Keratinocyte (primary cell): ENCODE measurements around the gene ABR. TPM values are rescaled to one million over a fixed set of nuclear protein-coding genes. Genes with fewer than 3 reads are reported as not detected.

Experiments
- DNase-seq: peaks from one replicate; pipeline ENCODE4 v3.0.0-alpha.2; 2011; ENCODE audit warnings: low read depth, missing footprints, low spot score
- FAIRE-seq: peaks from 2 replicates; lab custom pipeline; 2011; peaks lifted over from hg19 to GRCh38; lab: Jason Lieb, UNC
- H2AFZ ChIP-seq: 2 replicates; pipeline ENCODE4 v1.6.0; 2012; ENCODE audit warnings: low read length, control low read depth, inconsistent platforms; ENCODE audit not compliant: control insufficient read depth
- H3K27ac ChIP-seq: 2 replicates; pipeline ENCODE4 v1.5.1; 2011; ENCODE audit warnings: low read length; ENCODE audit not compliant: control insufficient read depth, insufficient read depth
- H3K27me3 ChIP-seq: 3 replicates; pipeline ENCODE4 v1.6.0; 2011; ENCODE audit warnings: low read length; ENCODE audit not compliant: control insufficient read depth, insufficient read depth; ENCODE audit errors: extremely low read depth
- H3K36me3 ChIP-seq, 2 experiments: 2 replicates in 1 of 2; 3 replicates in 1 of 2; pipeline ENCODE4 v1.5.1; 2011; ENCODE audit warnings: low read length in 2 of 2, mild to moderate bottlenecking in 1 of 2; ENCODE audit not compliant: control insufficient read depth in 2 of 2, insufficient read depth in 2 of 2; ENCODE audit errors: extremely low read depth in 1 of 2
- H3K4me1 ChIP-seq: 3 replicates; pipeline ENCODE4 v1.5.1; 2011; ENCODE audit warnings: low read length; ENCODE audit not compliant: control insufficient read depth, insufficient read depth; ENCODE audit errors: extremely low read depth
- H3K4me2 ChIP-seq: 3 replicates; pipeline ENCODE4 v1.6.0; 2011; ENCODE audit warnings: low read depth, low read length; ENCODE audit not compliant: control insufficient read depth, insufficient read depth; ENCODE audit errors: extremely low read depth
- H3K4me3 ChIP-seq, 3 experiments: fragments of 200-600 bp in 1 of 3; sonication (generic) in 1 of 3; 2 replicates in 2 of 3; 3 replicates in 1 of 3; pipeline ENCODE4 v1.5.1; 2011 to 2016; ENCODE audit warnings: low read length in 3 of 3, mild to moderate bottlenecking in 3 of 3, control low read depth in 2 of 3, inconsistent platforms in 1 of 3, low read depth in 1 of 3, mixed read lengths in 1 of 3, mixed run types in 1 of 3, moderate library complexity in 1 of 3; ENCODE audit not compliant: control insufficient read depth in 2 of 3, insufficient read depth in 2 of 3; ENCODE audit errors: extremely low read depth in 1 of 3
- H3K79me2 ChIP-seq: 2 replicates; pipeline ENCODE4 v1.6.0; 2012; ENCODE audit warnings: low read length; ENCODE audit not compliant: control insufficient read depth, insufficient read depth
- H3K9ac ChIP-seq: 3 replicates; pipeline ENCODE4 v1.6.0; 2011; ENCODE audit warnings: low read length; ENCODE audit not compliant: control insufficient read depth, insufficient read depth; ENCODE audit errors: extremely low read depth
- H3K9me1 ChIP-seq: 3 replicates; pipeline ENCODE4 v1.6.0; 2011; ENCODE audit warnings: low read length; ENCODE audit not compliant: control insufficient read depth, insufficient read depth; ENCODE audit errors: extremely low read depth
- H3K9me3 ChIP-seq: 2 replicates; pipeline ENCODE4 v1.5.1; 2012; ENCODE audit warnings: low read depth, low read length; ENCODE audit not compliant: control insufficient read depth
- H4K20me1 ChIP-seq: 3 replicates; pipeline ENCODE4 v1.6.0; 2011; ENCODE audit warnings: low read length; ENCODE audit not compliant: control insufficient read depth, insufficient read depth; ENCODE audit errors: extremely low read depth
- CTCF ChIP-seq, 3 experiments: IDR thresholded peaks in 1 of 3; conservative IDR thresholded peaks in 1 of 3; optimal IDR thresholded peaks in 1 of 3; 2 replicates in 2 of 3; 3 replicates in 1 of 3; pipeline versions ENCODE3 to v1.5.1; 2011; ENCODE audit warnings: low read length in 3 of 3, mild to moderate bottlenecking in 3 of 3, moderate library complexity in 2 of 3, control low read depth in 1 of 3, inconsistent platforms in 1 of 3; ENCODE audit not compliant: insufficient read depth in 2 of 3; ENCODE audit errors: extremely low read depth in 1 of 3
- EZH2 ChIP-seq: IDR thresholded peaks from one replicate; pipeline ENCODE4 v1.6.1; 2012; ENCODE audit warnings: inconsistent platforms, mild to moderate bottlenecking, low read length, moderate library complexity
- dilution Hi-C: fragments of 300-500 bp; cut with MboI; formaldehyde crosslinking; loops from one replicate; pipeline ENCODE4 v1.7.0; 2020; ENCODE audit warnings: low sequenced_read_pairs; ENCODE audit not compliant: extremely low pct_ligation_motif_present
- polyA plus RNA-seq, 5 experiments: library from polyadenylated mRNA; depleted of rRNA in 3 of 5; stranded (reverse) in 3 of 5; stranded (forward) in 1 of 5; unstranded in 1 of 5; fragments of >200 nt; gene quantifications; 1 replicate in 1 of 5; 2 replicates in 3 of 5; 3 replicates in 1 of 5; pipeline versions ENCODE4 v1.2.1 to v1.2.3, GENCODE V29; 2011 to 2012; ENCODE audit warnings: missing spikeins in 2 of 5, low read depth in 1 of 5, low replicate concordance in 1 of 5

Gene ABR
- polyA plus RNA-seq, 1 donor (not counting 4 experiments of a cell fraction or from before 2014, with no cell fraction given) = 17.3 TPM

GRCh38 chr17:1224330-1224729 is 44.5 kb upstream of the ABR start:
- no peak overlapping the region for H3K27ac ChIP-seq
- H3K36me3 ChIP-seq = no peaks in the 10 kb centered on the region
- no peak overlapping the region for H3K9ac ChIP-seq
- no peaks in the 10 kb centered on the region for H4K20me1 ChIP-seq
- peaks cover 40% of the 10 kb centered on the region for H3K27me3 ChIP-seq
- H3K4me3 ChIP-seq = no peak overlapping the region
- no peaks in the 10 kb centered on the region for H3K9me1 ChIP-seq
- no peak for FAIRE-seq
- H2AFZ ChIP-seq = no peak overlapping the region
- peaks cover 5% of the 10 kb centered on the region for H3K9me3 ChIP-seq
- no peak overlapping the region for H3K4me2 ChIP-seq
- no peak for DNase-seq
- no peaks in the 10 kb centered on the region for H3K4me1 ChIP-seq
- TF ChIP-seq CTCF (optimal IDR thresholded peaks at IDR 0.05 in 1 of 3, IDR thresholded peaks at IDR 0.05 in 1 of 3, conservative IDR thresholded peaks at IDR 0.05 in 1 of 3; ENCODE audit: extremely low read depth in 1 of 3, insufficient read depth in 2 of 3, low read length in 3 of 3) (no peak), EZH2 (no peak)
- no peaks in the 10 kb centered on the region for H3K79me2 ChIP-seq
- dilution Hi-C loops = no loop called here

DNA sequence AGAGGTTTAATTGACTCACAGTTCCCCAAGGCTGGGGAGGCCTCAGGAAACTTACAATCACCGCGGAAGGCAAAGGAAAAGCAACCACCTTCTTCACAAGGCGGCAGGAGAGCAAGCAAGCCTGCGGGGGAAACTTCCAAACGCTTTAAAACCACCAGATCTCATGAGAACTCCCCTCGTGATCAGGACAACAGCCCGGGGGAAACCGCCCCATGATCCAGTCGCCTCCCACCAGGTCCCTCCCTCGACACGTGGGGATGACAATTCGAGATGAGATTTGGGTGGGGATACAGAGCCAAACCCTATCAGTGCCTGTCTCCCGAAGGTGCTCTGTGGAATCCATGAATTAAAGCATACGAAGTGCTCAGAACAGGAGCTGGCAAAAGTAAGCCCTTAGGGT is 43.9 kb upstream of the ABR start:
- H4K20me1 ChIP-seq = no peaks in the 10 kb centered on the region
- no peaks in the 10 kb centered on the region for H3K36me3 ChIP-seq
- FAIRE-seq = no peak
- H3K4me3 ChIP-seq = no peak overlapping the region
- DNase-seq = no peak
- no peak overlapping the region for H3K9ac ChIP-seq
- H3K27ac ChIP-seq = no peak overlapping the region
- no peak overlapping the region for H2AFZ ChIP-seq
- no peaks in the 10 kb centered on the region for H3K9me1 ChIP-seq
- dilution Hi-C loops = no loop called here
- H3K4me1 ChIP-seq = no peaks in the 10 kb centered on the region
- H3K4me2 ChIP-seq = no peak overlapping the region
- H3K79me2 ChIP-seq = no peaks in the 10 kb centered on the region
- H3K27me3 ChIP-seq = peaks cover 33% of the 10 kb centered on the region
- peaks cover 5% of the 10 kb centered on the region for H3K9me3 ChIP-seq
- TF ChIP-seq EZH2 (no peak), CTCF (optimal IDR thresholded peaks at IDR 0.05 in 1 of 3, IDR thresholded peaks at IDR 0.05 in 1 of 3, conservative IDR thresholded peaks at IDR 0.05 in 1 of 3; ENCODE audit: extremely low read depth in 1 of 3, insufficient read depth in 2 of 3, low read length in 3 of 3) (no peak)
